ENCODE results near the gene ZNF175.

DNA sequence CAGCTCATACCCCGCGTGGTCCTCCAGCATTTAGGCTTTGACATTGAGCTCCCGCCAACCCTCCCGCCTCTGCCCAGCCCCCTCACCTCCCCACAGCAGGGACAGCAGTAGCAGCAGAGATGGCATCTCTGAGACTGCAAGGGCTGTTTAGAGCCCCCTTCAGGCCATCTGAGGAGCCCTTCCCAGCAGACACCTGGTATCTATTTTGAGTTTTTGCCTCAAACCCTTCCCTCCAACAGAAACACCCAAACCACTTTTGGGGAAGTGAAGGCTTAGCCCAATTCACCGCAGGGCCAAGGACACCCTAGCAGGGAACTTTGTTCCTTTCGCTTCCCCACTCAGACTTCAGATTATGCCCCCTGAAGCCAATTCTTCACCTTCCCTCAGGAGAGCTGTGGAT is 6.3 kb upstream of the ZNF175 start:
- TF ChIP-seq TAF1 (IDR thresholded peaks at IDR 0.05; ENCODE audit: borderline replicate concordance, insufficient read depth, low read length) (no peak), POLR2AphosphoS5 (IDR thresholded peaks at IDR 0.05; ENCODE audit: low read depth, low read length) (no peak), SIN3A (IDR thresholded peaks at IDR 0.05; ENCODE audit: borderline replicate concordance, insufficient read depth, low read length) (no peak)
- TF ChIP-seq, protein P1, sequence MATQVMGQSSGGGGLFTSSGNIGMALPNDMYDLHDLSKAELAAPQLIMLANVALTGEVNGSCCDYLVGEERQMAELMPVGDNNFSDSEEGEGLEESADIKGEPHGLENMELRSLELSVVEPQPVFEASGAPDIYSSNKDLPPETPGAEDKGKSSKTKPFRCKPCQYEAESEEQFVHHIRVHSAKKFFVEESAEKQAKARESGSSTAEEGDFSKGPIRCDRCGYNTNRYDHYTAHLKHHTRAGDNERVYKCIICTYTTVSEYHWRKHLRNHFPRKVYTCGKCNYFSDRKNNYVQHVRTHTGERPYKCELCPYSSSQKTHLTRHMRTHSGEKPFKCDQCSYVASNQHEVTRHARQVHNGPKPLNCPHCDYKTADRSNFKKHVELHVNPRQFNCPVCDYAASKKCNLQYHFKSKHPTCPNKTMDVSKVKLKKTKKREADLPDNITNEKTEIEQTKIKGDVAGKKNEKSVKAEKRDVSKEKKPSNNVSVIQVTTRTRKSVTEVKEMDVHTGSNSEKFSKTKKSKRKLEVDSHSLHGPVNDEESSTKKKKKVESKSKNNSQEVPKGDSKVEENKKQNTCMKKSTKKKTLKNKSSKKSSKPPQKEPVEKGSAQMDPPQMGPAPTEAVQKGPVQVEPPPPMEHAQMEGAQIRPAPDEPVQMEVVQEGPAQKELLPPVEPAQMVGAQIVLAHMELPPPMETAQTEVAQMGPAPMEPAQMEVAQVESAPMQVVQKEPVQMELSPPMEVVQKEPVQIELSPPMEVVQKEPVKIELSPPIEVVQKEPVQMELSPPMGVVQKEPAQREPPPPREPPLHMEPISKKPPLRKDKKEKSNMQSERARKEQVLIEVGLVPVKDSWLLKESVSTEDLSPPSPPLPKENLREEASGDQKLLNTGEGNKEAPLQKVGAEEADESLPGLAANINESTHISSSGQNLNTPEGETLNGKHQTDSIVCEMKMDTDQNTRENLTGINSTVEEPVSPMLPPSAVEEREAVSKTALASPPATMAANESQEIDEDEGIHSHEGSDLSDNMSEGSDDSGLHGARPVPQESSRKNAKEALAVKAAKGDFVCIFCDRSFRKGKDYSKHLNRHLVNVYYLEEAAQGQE (IDR thresholded peaks at IDR 0.05; ENCODE audit: insufficient read depth in 1 of 2, low read depth in 2 of 2, low read length in 2 of 2) = no peak

All from PFSK-1 (cell line).